H9 (cell line): Measurements from ENCODE around the gene FAM219B. TPM values are rescaled to one million over a fixed set of nuclear protein-coding genes. Genes with fewer than 3 reads are reported as not detected.
A peak's percentile ranks its signal among the peaks of the same experiment; 100 is the strongest.

Experiments
- DNase-seq: peaks from one replicate; pipeline ENCODE4 v3.0.0-alpha.2; 2017
- H2AFZ ChIP-seq: one replicate; pipeline ENCODE4 v1.6.1; 2013; ENCODE audit warnings: mild to moderate bottlenecking, low read length, control low read depth, moderate library complexity
- H2AK5ac ChIP-seq: 2 replicates; pipeline ENCODE4 v1.6.1; 2013; ENCODE audit warnings: low read length, control low read depth, mixed read lengths; ENCODE audit not compliant: insufficient read length
- H2BK120ac ChIP-seq: one replicate; pipeline ENCODE4 v1.6.1; 2013; ENCODE audit warnings: low read depth, mild to moderate bottlenecking, low read length, control low read depth, inconsistent platforms; ENCODE audit not compliant: poor library complexity, severe bottlenecking
- H2BK12ac ChIP-seq: 2 replicates; pipeline ENCODE4 v1.6.1; 2013; ENCODE audit warnings: low read length, control low read depth, mixed read lengths, low read depth; ENCODE audit not compliant: insufficient read length
- H2BK15ac ChIP-seq: 2 replicates; pipeline ENCODE4 v1.6.1; 2013; ENCODE audit warnings: low read depth, low read length, control low read depth
- H2BK20ac ChIP-seq: one replicate; pipeline ENCODE4 v1.6.1; 2013; ENCODE audit warnings: low read depth, mild to moderate bottlenecking, low read length, control low read depth, inconsistent platforms; ENCODE audit not compliant: poor library complexity, severe bottlenecking
- H2BK5ac ChIP-seq: 2 replicates; pipeline ENCODE4 v1.6.1; 2013; ENCODE audit warnings: low read length, control low read depth, mixed read lengths; ENCODE audit not compliant: insufficient read length
- H3K14ac ChIP-seq: 2 replicates; pipeline ENCODE4 v1.6.1; 2013; ENCODE audit warnings: low read length, control low read depth; ENCODE audit not compliant: insufficient read depth
- H3K18ac ChIP-seq: 2 replicates; pipeline ENCODE4 v1.6.1; 2013; ENCODE audit warnings: low read depth, mild to moderate bottlenecking, mixed read lengths, low read length, control low read depth; ENCODE audit not compliant: insufficient read length
- H3K23ac ChIP-seq: 2 replicates; pipeline ENCODE4 v1.6.1; 2013; ENCODE audit warnings: low read length, control low read depth, mixed read lengths, low read depth; ENCODE audit not compliant: insufficient read length
- H3K23me2 ChIP-seq: 2 replicates; pipeline ENCODE4 v1.6.1; 2013; ENCODE audit warnings: low read depth, mild to moderate bottlenecking, mixed read lengths, low read length, control low read depth; ENCODE audit not compliant: insufficient read length, poor library complexity, severe bottlenecking
- H3K27ac ChIP-seq: 2 replicates; pipeline ENCODE4 v1.5.1; 2013; ENCODE audit warnings: low read length, control low read depth, mixed read lengths, low read depth; ENCODE audit not compliant: insufficient read length
- H3K27me3 ChIP-seq: 2 replicates; pipeline ENCODE4 v1.6.1; 2013; ENCODE audit warnings: low read length, control low read depth, inconsistent platforms; ENCODE audit not compliant: insufficient read depth
- H3K4ac ChIP-seq: 2 replicates; pipeline ENCODE4 v1.6.1; 2013; ENCODE audit warnings: low read depth, mild to moderate bottlenecking, control low read depth, inconsistent platforms, low read length, moderate library complexity
- H3K4me1 ChIP-seq: 2 replicates; pipeline ENCODE4 v1.6.1; 2013; ENCODE audit warnings: low read length, control low read depth, inconsistent platforms; ENCODE audit not compliant: insufficient read depth
- H3K4me2 ChIP-seq: 2 replicates; pipeline ENCODE4 v1.6.1; 2013; ENCODE audit warnings: low read length, control low read depth, mixed read lengths; ENCODE audit not compliant: insufficient read length, insufficient read depth
- H3K56ac ChIP-seq: 2 replicates; pipeline ENCODE4 v1.6.1; 2013; ENCODE audit warnings: low read depth, mild to moderate bottlenecking, mixed read lengths, low read length, control low read depth; ENCODE audit not compliant: insufficient read length
- H3K79me1 ChIP-seq: 2 replicates; pipeline ENCODE4 v1.6.1; 2013; ENCODE audit warnings: low read depth, mild to moderate bottlenecking, moderate library complexity, low read length, control low read depth, inconsistent platforms; ENCODE audit not compliant: insufficient read depth, poor library complexity, severe bottlenecking
- H3K79me2 ChIP-seq: 2 replicates; pipeline ENCODE4 v1.6.1; 2013; ENCODE audit warnings: low read length, control low read depth, inconsistent platforms; ENCODE audit not compliant: insufficient read depth
- H3K9ac ChIP-seq: 2 replicates; pipeline ENCODE4 v1.6.1; 2013; ENCODE audit warnings: low read length, control low read depth, mixed read lengths; ENCODE audit not compliant: insufficient read length; ENCODE audit errors: extremely low read depth
- H3K9me3 ChIP-seq: one replicate; pipeline ENCODE4 v1.6.1; 2013; ENCODE audit warnings: low read depth, low read length, inconsistent platforms; ENCODE audit not compliant: control insufficient read depth
- H3T11ph ChIP-seq: one replicate; pipeline ENCODE4 v1.6.1; 2013; ENCODE audit warnings: mild to moderate bottlenecking, low read length, control low read depth, inconsistent platforms
- H4K20me1 ChIP-seq: one replicate; pipeline ENCODE4 v1.6.1; 2013; ENCODE audit not compliant: control insufficient read depth, insufficient read length, insufficient read depth
- H4K5ac ChIP-seq: 2 replicates; pipeline ENCODE4 v1.6.1; 2013; ENCODE audit warnings: low read depth, mild to moderate bottlenecking, mixed read lengths, low read length, control low read depth; ENCODE audit not compliant: insufficient read length
- H4K8ac ChIP-seq: replicated peaks from 2 replicates; pipeline ENCODE4 v1.6.1; 2013; ENCODE audit warnings: low read length, control low read depth, mixed read lengths, low read depth; ENCODE audit not compliant: insufficient read length
- H4K91ac ChIP-seq: 2 replicates; pipeline ENCODE4 v1.6.1; 2013; ENCODE audit warnings: low read depth, mild to moderate bottlenecking, moderate library complexity, mixed read lengths, low read length, control low read depth; ENCODE audit not compliant: insufficient read length
- H3K27ac Mint-ChIP-seq, 3 experiments: 2 replicates in 2 of 3; 3 replicates in 1 of 3; pipeline ENCODE4 v1.8.0; 2020 to 2021; ENCODE audit warnings: mixed read lengths in 3 of 3, mild to moderate bottlenecking in 1 of 3, moderate library complexity in 1 of 3
- H3K27me3 Mint-ChIP-seq: 2 replicates; pipeline ENCODE4 v1.8.0; 2021; ENCODE audit warnings: low read depth, mild to moderate bottlenecking, moderate library complexity, mixed read lengths
- H3K36me3 Mint-ChIP-seq, 3 experiments: 2 replicates in 2 of 3; 3 replicates in 1 of 3; pipeline ENCODE4 v1.8.0; 2020 to 2021; ENCODE audit warnings: low read depth in 3 of 3, mixed read lengths in 3 of 3; ENCODE audit not compliant: insufficient read depth in 1 of 3
- H3K4me1 Mint-ChIP-seq, 2 experiments: 2 replicates each; pipeline ENCODE4 v1.8.0; 2020; ENCODE audit warnings: mixed read lengths in 2 of 2
- H3K4me3 Mint-ChIP-seq, 2 experiments: 2 replicates in 1 of 2; 3 replicates in 1 of 2; pipeline ENCODE4 v1.8.0; 2020 to 2021; ENCODE audit warnings: mild to moderate bottlenecking in 2 of 2, mixed read lengths in 2 of 2, moderate library complexity in 1 of 2
- H3K9me3 Mint-ChIP-seq, 2 experiments: 2 replicates in 1 of 2; 3 replicates in 1 of 2; pipeline ENCODE4 v1.8.0; 2020; ENCODE audit warnings: mild to moderate bottlenecking in 2 of 2, mixed read lengths in 2 of 2, moderate library complexity in 1 of 2
- WGBS: extraction: QIAGEN DNeasy Blood & Tissue Kit; methylation state at CpG from one replicate; pipeline ENCODE4 v1.1.7; 2013; ENCODE audit warnings: missing lambda C conversion rate, low lambda C conversion rate, mixed read lengths; ENCODE audit not compliant: insufficient read length; ENCODE audit errors: extremely low coverage; 5-methylcytosine and 5-hydroxymethylcytosine counted together
- long read RNA-seq: library from polyadenylated mRNA; unstranded; transcript quantifications from one replicate; pipeline ENCODE4 v2.0.0, GENCODE V29; 2020
- total RNA-seq: library from RNA; stranded (reverse); gene quantifications from 2 replicates; pipeline ENCODE4 v1.2.1, GENCODE V29; 2021
- TF ChIP-seq, protein P1 (sequence below): fragments of 200-600 bp; sonication (generic); conservative IDR thresholded peaks from 3 replicates; pipeline ENCODE4 v1.8.0; 2021; ENCODE audit warnings: antibody characterized with exemption, mild to moderate bottlenecking

The FAM219B gene, protein sequence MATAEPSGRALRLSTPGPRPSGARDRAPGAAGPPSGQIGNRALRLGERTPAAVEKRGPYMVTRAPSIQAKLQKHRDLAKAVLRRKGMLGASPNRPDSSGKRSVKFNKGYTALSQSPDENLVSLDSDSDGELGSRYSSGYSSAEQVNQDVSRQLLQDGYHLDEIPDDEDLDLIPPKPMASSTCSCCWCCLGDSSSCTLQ
- 60.3 and 69.0 TPM in 2 replicates for total RNA-seq
- long read RNA-seq, transcript FAM219B-202 (5 exons, 587 nt) = minor isoform, 16 of 114 reads
- long read RNA-seq, transcript FAM219B-218 (3 exons, 533 nt) = minor isoform, 5 of 114 reads
- long read RNA-seq, transcript FAM219B-201 (5 exons, 3,550 nt) = major isoform, 30 of 114 reads
- long read RNA-seq, transcript FAM219B-217 (4 exons, 3,219 nt) = minor isoform, 19 of 114 reads
- long read RNA-seq, partial matches to known transcripts = 0 of 114 reads
- long read RNA-seq, other reads (novel, unspliced or antisense) = 36 of 114 reads

DNA sequence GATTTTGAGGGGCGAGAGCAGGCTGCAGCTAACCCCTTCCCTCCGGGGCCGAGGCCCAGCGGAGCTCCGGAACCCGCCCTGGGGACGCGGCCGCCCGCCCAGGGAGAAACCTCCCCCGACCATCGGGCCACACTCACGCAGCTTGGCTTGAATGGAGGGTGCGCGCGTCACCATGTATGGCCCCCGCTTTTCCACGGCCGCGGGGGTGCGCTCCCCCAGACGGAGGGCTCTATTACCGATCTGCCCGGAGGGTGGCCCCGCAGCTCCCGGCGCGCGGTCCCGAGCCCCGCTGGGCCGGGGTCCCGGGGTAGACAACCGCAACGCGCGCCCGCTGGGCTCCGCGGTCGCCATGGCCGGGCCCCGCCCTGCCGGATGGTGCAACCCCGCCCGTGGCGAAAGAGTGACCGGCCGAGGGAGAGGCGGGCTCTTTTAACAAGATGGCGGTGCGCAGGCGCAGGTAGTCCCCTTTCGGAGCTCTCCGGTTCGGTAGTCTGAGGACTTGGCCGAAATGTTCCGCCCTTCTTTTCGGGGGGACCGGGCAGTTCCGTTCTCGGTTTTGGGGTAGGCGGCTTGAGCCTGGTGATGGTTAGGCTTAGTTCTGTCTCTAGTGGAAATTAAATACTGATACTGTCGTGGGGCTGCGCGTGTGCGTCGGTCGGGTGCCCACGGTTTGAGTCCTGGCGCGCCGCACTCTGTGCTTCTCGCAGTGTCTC is at the start of gene FAM219B:
TSS of gene FAM219B (minus strand) at position 402 of the 713 bp plus-strand sequence. CDS start at position 351, 51 bp downstream.
- peak within 1 kb of the TSS; percentile 26 for H2AFZ ChIP-seq
- no peak within 1 kb of the TSS for H2BK20ac ChIP-seq
- peak within 1 kb of the TSS; percentile 60 for H3K9ac ChIP-seq
- no peak within 1 kb of the TSS for H3T11ph ChIP-seq
- peaks cover 9% of the 10 kb centered on the region for H3K23me2 ChIP-seq
- Mint-ChIP-seq H3K27ac (peak within 1 kb of the TSS; percentile 95 to 97 (median 96)), H3K4me1 (peaks cover 19 to 20% of the 10 kb centered on the region in 2 experiments), H3K36me3 (peaks cover 32 to 52% (median 51%) of the 10 kb centered on the region in 3 experiments), H3K4me3 (peak within 1 kb of the TSS; percentile 95 to 98), H3K27me3 (no peaks in the 10 kb centered on the region), H3K9me3 (peaks cover 0 to 5% of the 10 kb centered on the region in 2 experiments; a peak in 1 of 5 replicates)
- H3K56ac ChIP-seq = no peak within 1 kb of the TSS
- H3K23ac ChIP-seq = no peak within 1 kb of the TSS
- no peak within 1 kb of the TSS for H4K8ac ChIP-seq
- DNase-seq = peak; percentile 88
- no peak within 1 kb of the TSS for H2BK120ac ChIP-seq
- TF ChIP-seq, protein P1, sequence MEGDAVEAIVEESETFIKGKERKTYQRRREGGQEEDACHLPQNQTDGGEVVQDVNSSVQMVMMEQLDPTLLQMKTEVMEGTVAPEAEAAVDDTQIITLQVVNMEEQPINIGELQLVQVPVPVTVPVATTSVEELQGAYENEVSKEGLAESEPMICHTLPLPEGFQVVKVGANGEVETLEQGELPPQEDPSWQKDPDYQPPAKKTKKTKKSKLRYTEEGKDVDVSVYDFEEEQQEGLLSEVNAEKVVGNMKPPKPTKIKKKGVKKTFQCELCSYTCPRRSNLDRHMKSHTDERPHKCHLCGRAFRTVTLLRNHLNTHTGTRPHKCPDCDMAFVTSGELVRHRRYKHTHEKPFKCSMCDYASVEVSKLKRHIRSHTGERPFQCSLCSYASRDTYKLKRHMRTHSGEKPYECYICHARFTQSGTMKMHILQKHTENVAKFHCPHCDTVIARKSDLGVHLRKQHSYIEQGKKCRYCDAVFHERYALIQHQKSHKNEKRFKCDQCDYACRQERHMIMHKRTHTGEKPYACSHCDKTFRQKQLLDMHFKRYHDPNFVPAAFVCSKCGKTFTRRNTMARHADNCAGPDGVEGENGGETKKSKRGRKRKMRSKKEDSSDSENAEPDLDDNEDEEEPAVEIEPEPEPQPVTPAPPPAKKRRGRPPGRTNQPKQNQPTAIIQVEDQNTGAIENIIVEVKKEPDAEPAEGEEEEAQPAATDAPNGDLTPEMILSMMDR = no peak
- peak within 1 kb of the TSS; percentile 77 for H3K4me2 ChIP-seq
- no CpG with 5 or more reads among the region's 74 CpGs for WGBS
- no peaks in the 10 kb centered on the region for H3K79me1 ChIP-seq
- no peak within 1 kb of the TSS for H4K5ac ChIP-seq
- no peaks in the 10 kb centered on the region for H3K9me3 ChIP-seq
- no peak within 1 kb of the TSS for H4K91ac ChIP-seq
- no peaks in the 10 kb centered on the region for H3K4me1 ChIP-seq
- H3K79me2 ChIP-seq = no peaks in the 10 kb centered on the region
- no peak within 1 kb of the TSS for H3K27ac ChIP-seq
- H2BK12ac ChIP-seq = no peak within 1 kb of the TSS
- no peak within 1 kb of the TSS for H2BK5ac ChIP-seq
- H3K27me3 ChIP-seq = no peaks in the 10 kb centered on the region
- H3K14ac ChIP-seq = peak within 1 kb of the TSS; percentile 68
- H4K20me1 ChIP-seq = no peaks in the 10 kb centered on the region
- H2AK5ac ChIP-seq = no peak within 1 kb of the TSS
- no peak within 1 kb of the TSS for H3K4ac ChIP-seq
- H3K18ac ChIP-seq = peak within 1 kb of the TSS; percentile 9
- H2BK15ac ChIP-seq = no peak within 1 kb of the TSS; the same call in 1 of the 2 replicates
